ENCODE results near the gene CCDC102A.

Gene CCDC102A

GRCh38 chr16:57482845-57483545 is 53.4 kb downstream of the CCDC102A start:
- in situ Hi-C loops (cut with MboI; ENCODE audit: low pct_unique_long_range_greater_than_20kb, low sequenced_read_pairs, unreplicated experiment), result no loop called here
- TF ChIP-seq CTCF (IDR thresholded peaks at IDR 0.05; ENCODE audit: extremely low read depth, insufficient read depth, missing control alignments), result no peak
- no peak for DNase-seq (ENCODE audit: low spot score)

DNA sequence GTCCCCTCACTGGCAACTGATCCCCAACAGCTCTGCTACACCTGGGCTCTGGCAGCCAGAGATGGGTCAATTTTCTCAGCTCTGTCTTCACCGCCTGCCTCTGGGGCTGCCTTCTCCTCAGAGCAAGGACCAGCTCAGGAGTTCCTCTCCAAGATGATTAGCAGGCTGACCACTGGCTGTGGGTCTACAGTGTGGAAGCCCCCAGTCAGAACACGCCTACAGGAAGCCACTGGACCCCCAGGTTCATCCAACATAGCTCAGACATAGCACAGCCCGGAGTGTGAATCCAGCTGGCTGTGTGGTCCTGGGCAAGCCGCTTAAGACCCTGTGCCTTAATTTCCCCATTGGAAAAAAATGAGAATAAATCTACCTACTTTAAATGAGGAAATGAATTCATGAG is 55.0 kb downstream of the CCDC102A start:
- TF ChIP-seq CTCF (IDR thresholded peaks at IDR 0.05; ENCODE audit: extremely low read depth, insufficient read depth, missing control alignments), result no peak
- no peak for DNase-seq (ENCODE audit: low spot score)
- in situ Hi-C loops (cut with MboI; ENCODE audit: low pct_unique_long_range_greater_than_20kb, low sequenced_read_pairs, unreplicated experiment), result no loop called here

- in situ Hi-C loops (cut with MboI; ENCODE audit: low pct_unique_long_range_greater_than_20kb, low sequenced_read_pairs, unreplicated experiment), result no loop called here
- TF ChIP-seq CTCF (IDR thresholded peaks at IDR 0.05; ENCODE audit: extremely low read depth, insufficient read depth, missing control alignments), result no peak
- DNase-seq (ENCODE audit: low spot score), result no peak
These were observed 55.6 kb downstream of the CCDC102A start for GRCh38 chr16:57480754-57481230.

- in situ Hi-C loops (cut with MboI; ENCODE audit: low pct_unique_long_range_greater_than_20kb, low sequenced_read_pairs, unreplicated experiment), result no loop called here
- no peak for TF ChIP-seq CTCF (IDR thresholded peaks at IDR 0.05; ENCODE audit: extremely low read depth, insufficient read depth, missing control alignments)
- DNase-seq (ENCODE audit: low spot score), result no peak
These were observed 56.2 kb downstream of the CCDC102A start for GRCh38 chr16:57479976-57480753.

- no peak for DNase-seq (ENCODE audit: low spot score)
- TF ChIP-seq CTCF (IDR thresholded peaks at IDR 0.05; ENCODE audit: extremely low read depth, insufficient read depth, missing control alignments), result no peak
- in situ Hi-C loops (cut with MboI; ENCODE audit: low pct_unique_long_range_greater_than_20kb, low sequenced_read_pairs, unreplicated experiment), result no loop called here
These were observed 57.0 kb downstream of the CCDC102A start for GRCh38 chr16:57479205-57479975.

GRCh38 chr16:57478396-57479204 is 57.8 kb downstream of the CCDC102A start:
- TF ChIP-seq CTCF (IDR thresholded peaks at IDR 0.05; ENCODE audit: extremely low read depth, insufficient read depth, missing control alignments), result no peak
- in situ Hi-C loops (cut with MboI; ENCODE audit: low pct_unique_long_range_greater_than_20kb, low sequenced_read_pairs, unreplicated experiment), result no loop called here
- DNase-seq (ENCODE audit: low spot score), result no peak
